GM21447 (cell line): ENCODE results near the gene CTTNBP2NL.
A peak's percentile ranks its signal among the peaks of the same experiment; 100 is the strongest.
"Not testable (repeated sequence)": the region's sequence is repeated elsewhere in the genome, so short reads cannot be mapped to it uniquely, and the experiment has no call there.

ENCODE experiments used
- ATAC-seq: cut with Tn5 transposase; IDR thresholded peaks from one replicate; pipeline ENCODE4 v1.9.1; 2021; ENCODE audit not compliant: unreplicated experiment

The CTTNBP2NL gene

GRCh38 chr1:112461200-112461871 lies 65.3 kb downstream of the CTTNBP2NL start:
- ATAC-seq = no peak

GRCh38 chr1:112462953-112463279 lies 66.9 kb downstream of the CTTNBP2NL start:
- ATAC-seq = no peak

- ATAC-seq = no peak
Measured at GRCh38 chr1:112464501-112464900, 68.5 kb downstream of the CTTNBP2NL start.

- no peak for ATAC-seq
Measured at GRCh38 chr1:112465122-112465521, 69.1 kb downstream of the CTTNBP2NL start.

GRCh38 chr1:112466078-112466660 lies 70.2 kb downstream of the CTTNBP2NL start:
- peak; percentile 95 for ATAC-seq

- not testable (repeated sequence) for ATAC-seq
Measured at GRCh38 chr1:112470324-112470723, 74.3 kb downstream of the CTTNBP2NL start.

GRCh38 chr1:112470966-112471365 lies 75.0 kb downstream of the CTTNBP2NL start:
- no peak for ATAC-seq

GRCh38 chr1:112472142-112472541 lies 76.1 kb downstream of the CTTNBP2NL start:
- no peak for ATAC-seq

GRCh38 chr1:112477550-112477949 lies 81.5 kb downstream of the CTTNBP2NL start:
- ATAC-seq = no peak

- ATAC-seq = no peak
Measured at GRCh38 chr1:112478314-112478713, 82.3 kb downstream of the CTTNBP2NL start.

- not testable (repeated sequence) for ATAC-seq
Measured at GRCh38 chr1:112486063-112486462, 90.0 kb downstream of the CTTNBP2NL start.

GRCh38 chr1:112487686-112488085 lies 91.7 kb downstream of the CTTNBP2NL start:
- ATAC-seq = not testable (repeated sequence)

GRCh38 chr1:112488141-112488540 lies 92.1 kb downstream of the CTTNBP2NL start:
- no peak for ATAC-seq

GRCh38 chr1:112492076-112492475 lies 96.1 kb downstream of the CTTNBP2NL start:
- ATAC-seq = no peak

- no peak for ATAC-seq
Measured at GRCh38 chr1:112493351-112493750, 97.3 kb downstream of the CTTNBP2NL start.

GRCh38 chr1:112496290-112496689 lies 100.3 kb downstream of the CTTNBP2NL start:
- no peak for ATAC-seq

- ATAC-seq = no peak
Measured at GRCh38 chr1:112501810-112502641, 106.0 kb downstream of the CTTNBP2NL start.

GRCh38 chr1:112502826-112503225 lies 106.8 kb downstream of the CTTNBP2NL start:
- no peak for ATAC-seq

- no peak for ATAC-seq
Measured at GRCh38 chr1:112504001-112504660, 108.1 kb downstream of the CTTNBP2NL start.

- no peak for ATAC-seq
Measured at GRCh38 chr1:112504661-112505399, 108.8 kb downstream of the CTTNBP2NL start.

- ATAC-seq = no peak
Measured at GRCh38 chr1:112505400-112505785, 109.4 kb downstream of the CTTNBP2NL start.
